ENCODE results near the gene TMEM87A. TPM values are rescaled to one million over a fixed set of nuclear protein-coding genes. Genes with fewer than 3 reads are reported as not detected.

The TMEM87A gene
- total and polyA plus RNA-seq, 2 experiments from 2014 or later: 41.8 to 43.5 TPM

DNA sequence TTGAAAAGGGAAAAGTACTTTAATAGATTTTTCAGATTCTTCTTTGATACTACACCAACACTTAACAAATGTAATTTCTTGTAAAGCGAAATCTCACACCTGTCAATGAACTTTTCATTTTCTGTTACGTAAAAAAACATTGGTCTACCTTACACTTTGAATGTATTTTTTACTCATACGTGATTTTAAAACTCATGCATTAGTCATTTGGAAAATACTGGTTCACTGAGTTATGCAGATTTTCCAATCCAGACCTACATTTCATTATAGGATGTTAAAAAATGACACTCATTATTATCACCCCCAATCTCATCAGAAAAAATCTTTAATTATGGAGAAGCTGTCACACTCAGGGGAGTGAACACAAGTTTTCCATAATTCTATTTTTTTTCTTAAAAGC, 79.8 kb downstream of the TMEM87A start:
- ATAC-seq (no peak), DNase-seq (ENCODE audit: low spot score) (no peak)
- Histone ChIP-seq H3F3A (replicated peaks; ENCODE audit: low read depth) (no peaks in the 10 kb centered on the region), H3K4me2 (no peak overlapping the region), H2AFZ (no peak overlapping the region), H3K27me3 (ENCODE audit: insufficient read depth) (no peaks in the 10 kb centered on the region), H3K4me3 (no peak overlapping the region), H4K20me1 (replicated peaks; ENCODE audit: insufficient read depth) (no peaks in the 10 kb centered on the region), H3K36me3 (ENCODE audit: insufficient read depth) (no peaks in the 10 kb centered on the region), H3K4me1 (ENCODE audit: insufficient read depth) (no peaks in the 10 kb centered on the region), H3K27ac (ENCODE audit: low read depth) (no peak overlapping the region), H3K79me2 (replicated peaks; ENCODE audit: insufficient read depth) (no peaks in the 10 kb centered on the region; the same call in 1 of the 2 replicates), H3K9me2 (ENCODE audit: insufficient read depth) (no peaks in the 10 kb centered on the region)
- no peak overlapping the region for H3K27ac Mint-ChIP-seq
- no peak overlapping the region for H3K4me3 Mint-ChIP-seq
- no peaks in the 10 kb centered on the region for H3K27me3 Mint-ChIP-seq (ENCODE audit: insufficient read depth, low read depth, poor library complexity)
- no peaks in the 10 kb centered on the region for H3K4me1 Mint-ChIP-seq
- peaks cover 40% of the 10 kb centered on the region for H3K36me3 Mint-ChIP-seq (ENCODE audit: low read depth)
- TF ChIP-seq REST (IDR thresholded peaks at IDR 0.05; ENCODE audit: unreplicated experiment) (no peak), CREB1 (CRISPR knock-in tag; IDR thresholded peaks at IDR 0.05; ENCODE audit: low read depth) (no peak)
- peaks cover 3% of the 10 kb centered on the region; the same call in 1 of the 3 replicates for H3K9me3 Mint-ChIP-seq

- Histone ChIP-seq H2AFZ (no peak overlapping the region), H3K4me1 (ENCODE audit: insufficient read depth) (no peaks in the 10 kb centered on the region), H3F3A (replicated peaks; ENCODE audit: low read depth) (no peaks in the 10 kb centered on the region), H3K27ac (ENCODE audit: low read depth) (no peak overlapping the region), H3K4me3 (no peak overlapping the region), H3K79me2 (replicated peaks; ENCODE audit: insufficient read depth) (no peaks in the 10 kb centered on the region; the same call in 1 of the 2 replicates), H3K27me3 (ENCODE audit: insufficient read depth) (no peaks in the 10 kb centered on the region), H4K20me1 (replicated peaks; ENCODE audit: insufficient read depth) (no peaks in the 10 kb centered on the region), H3K4me2 (no peak overlapping the region), H3K9me2 (ENCODE audit: insufficient read depth) (no peaks in the 10 kb centered on the region), H3K36me3 (ENCODE audit: insufficient read depth) (no peaks in the 10 kb centered on the region; the same call in 1 of the 2 replicates)
- Mint-ChIP-seq H3K36me3 (ENCODE audit: low read depth) (peaks cover 30% of the 10 kb centered on the region), H3K4me1 (no peaks in the 10 kb centered on the region), H3K27ac (no peak overlapping the region), H3K9me3 (peaks cover 3% of the 10 kb centered on the region; the same call in 1 of the 3 replicates), H3K27me3 (ENCODE audit: insufficient read depth, low read depth, poor library complexity) (no peaks in the 10 kb centered on the region), H3K4me3 (no peak overlapping the region)
- ATAC-seq (no peak), DNase-seq (ENCODE audit: low spot score) (no peak)
- no peak for TF ChIP-seq JUNB (IDR thresholded peaks at IDR 0.05; ENCODE audit: unreplicated experiment)
- TF ChIP-seq ZNF331 (CRISPR knock-in tag; IDR thresholded peaks at IDR 0.05; ENCODE audit: low read depth): no peak
- TF ChIP-seq REST (IDR thresholded peaks at IDR 0.05; ENCODE audit: unreplicated experiment): no peak
- TF ChIP-seq, protein P1, sequence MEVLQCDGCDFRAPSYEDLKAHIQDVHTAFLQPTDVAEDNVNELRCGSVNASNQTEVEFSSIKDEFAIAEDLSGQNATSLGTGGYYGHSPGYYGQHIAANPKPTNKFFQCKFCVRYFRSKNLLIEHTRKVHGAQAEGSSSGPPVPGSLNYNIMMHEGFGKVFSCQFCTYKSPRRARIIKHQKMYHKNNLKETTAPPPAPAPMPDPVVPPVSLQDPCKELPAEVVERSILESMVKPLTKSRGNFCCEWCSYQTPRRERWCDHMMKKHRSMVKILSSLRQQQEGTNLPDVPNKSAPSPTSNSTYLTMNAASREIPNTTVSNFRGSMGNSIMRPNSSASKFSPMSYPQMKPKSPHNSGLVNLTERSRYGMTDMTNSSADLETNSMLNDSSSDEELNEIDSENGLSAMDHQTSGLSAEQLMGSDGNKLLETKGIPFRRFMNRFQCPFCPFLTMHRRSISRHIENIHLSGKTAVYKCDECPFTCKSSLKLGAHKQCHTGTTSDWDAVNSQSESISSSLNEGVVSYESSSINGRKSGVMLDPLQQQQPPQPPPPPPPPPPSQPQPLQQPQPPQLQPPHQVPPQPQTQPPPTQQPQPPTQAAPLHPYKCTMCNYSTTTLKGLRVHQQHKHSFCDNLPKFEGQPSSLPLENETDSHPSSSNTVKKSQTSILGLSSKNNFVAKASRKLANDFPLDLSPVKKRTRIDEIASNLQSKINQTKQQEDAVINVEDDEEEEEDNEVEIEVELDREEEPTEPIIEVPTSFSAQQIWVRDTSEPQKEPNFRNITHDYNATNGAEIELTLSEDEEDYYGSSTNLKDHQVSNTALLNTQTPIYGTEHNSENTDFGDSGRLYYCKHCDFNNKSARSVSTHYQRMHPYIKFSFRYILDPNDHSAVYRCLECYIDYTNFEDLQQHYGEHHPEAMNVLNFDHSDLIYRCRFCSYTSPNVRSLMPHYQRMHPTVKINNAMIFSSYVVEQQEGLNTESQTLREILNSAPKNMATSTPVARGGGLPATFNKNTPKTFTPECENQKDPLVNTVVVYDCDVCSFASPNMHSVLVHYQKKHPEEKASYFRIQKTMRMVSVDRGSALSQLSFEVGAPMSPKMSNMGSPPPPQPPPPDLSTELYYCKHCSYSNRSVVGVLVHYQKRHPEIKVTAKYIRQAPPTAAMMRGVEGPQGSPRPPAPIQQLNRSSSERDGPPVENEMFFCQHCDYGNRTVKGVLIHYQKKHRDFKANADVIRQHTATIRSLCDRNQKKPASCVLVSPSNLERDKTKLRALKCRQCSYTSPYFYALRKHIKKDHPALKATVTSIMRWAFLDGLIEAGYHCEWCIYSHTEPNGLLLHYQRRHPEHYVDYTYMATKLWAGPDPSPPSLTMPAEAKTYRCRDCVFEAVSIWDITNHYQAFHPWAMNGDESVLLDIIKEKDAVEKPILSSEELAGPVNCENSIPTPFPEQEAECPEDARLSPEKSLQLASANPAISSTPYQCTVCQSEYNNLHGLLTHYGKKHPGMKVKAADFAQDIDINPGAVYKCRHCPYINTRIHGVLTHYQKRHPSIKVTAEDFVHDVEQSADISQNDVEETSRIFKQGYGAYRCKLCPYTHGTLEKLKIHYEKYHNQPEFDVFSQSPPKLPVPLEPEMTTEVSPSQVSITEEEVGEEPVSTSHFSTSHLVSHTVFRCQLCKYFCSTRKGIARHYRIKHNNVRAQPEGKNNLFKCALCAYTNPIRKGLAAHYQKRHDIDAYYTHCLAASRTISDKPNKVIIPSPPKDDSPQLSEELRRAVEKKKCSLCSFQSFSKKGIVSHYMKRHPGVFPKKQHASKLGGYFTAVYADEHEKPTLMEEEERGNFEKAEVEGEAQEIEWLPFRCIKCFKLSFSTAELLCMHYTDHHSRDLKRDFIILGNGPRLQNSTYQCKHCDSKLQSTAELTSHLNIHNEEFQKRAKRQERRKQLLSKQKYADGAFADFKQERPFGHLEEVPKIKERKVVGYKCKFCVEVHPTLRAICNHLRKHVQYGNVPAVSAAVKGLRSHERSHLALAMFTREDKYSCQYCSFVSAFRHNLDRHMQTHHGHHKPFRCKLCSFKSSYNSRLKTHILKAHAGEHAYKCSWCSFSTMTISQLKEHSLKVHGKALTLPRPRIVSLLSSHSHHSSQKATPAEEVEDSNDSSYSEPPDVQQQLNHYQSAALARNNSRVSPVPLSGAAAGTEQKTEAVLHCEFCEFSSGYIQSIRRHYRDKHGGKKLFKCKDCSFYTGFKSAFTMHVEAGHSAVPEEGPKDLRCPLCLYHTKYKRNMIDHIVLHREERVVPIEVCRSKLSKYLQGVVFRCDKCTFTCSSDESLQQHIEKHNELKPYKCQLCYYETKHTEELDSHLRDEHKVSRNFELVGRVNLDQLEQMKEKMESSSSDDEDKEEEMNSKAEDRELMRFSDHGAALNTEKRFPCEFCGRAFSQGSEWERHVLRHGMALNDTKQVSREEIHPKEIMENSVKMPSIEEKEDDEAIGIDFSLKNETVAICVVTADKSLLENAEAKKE (CRISPR knock-in tag; IDR thresholded peaks at IDR 0.05): no peak
- no peak for TF ChIP-seq EZH2phosphoT487 (IDR thresholded peaks at IDR 0.05; ENCODE audit: unreplicated experiment)
- TF ChIP-seq STAT1 (IDR thresholded peaks at IDR 0.05; ENCODE audit: unreplicated experiment): no peak
Observed at GRCh38 chr15:42191610-42192346, 81.5 kb downstream of the TMEM87A start.
